Natural killer cell (primary cell): ENCODE data around the gene CERK. TPM values are rescaled to one million over a fixed set of nuclear protein-coding genes. Genes with fewer than 3 reads are reported as not detected.

ENCODE experiments used
- ATAC-seq, 3 donors: fragments of 150-1000 bp in 2 of 3; fragments of 200-7000 bp in 1 of 3; cut with Tn5 transposase; 1 replicate in 1 of 3; 2 replicates in 2 of 3; pipeline ENCODE4 v1.10.0; 2021; ENCODE audit warnings: mild to moderate bottlenecking in 2 of 3, moderate library complexity in 2 of 3
- DNase-seq, 2 donors: peaks; one replicate each; pipeline versions ENCODE4 v3.0.0 to v3.0.0-alpha.2; 2013 to 2021; ENCODE audit warnings: mixed read lengths in 1 of 2
- H3K27ac ChIP-seq: one replicate; pipeline ENCODE4 v1.5.1; 2013; ENCODE audit warnings: mild to moderate bottlenecking, low read length
- H3K27me3 ChIP-seq: one replicate; pipeline ENCODE4 v1.6.1; 2013; ENCODE audit warnings: low read length; ENCODE audit not compliant: control insufficient read depth, insufficient read depth
- H3K36me3 ChIP-seq: one replicate; pipeline ENCODE4 v1.6.1; 2013; ENCODE audit warnings: low read length; ENCODE audit not compliant: control insufficient read depth, insufficient read depth
- H3K4me1 ChIP-seq: one replicate; pipeline ENCODE4 v1.6.1; 2013; ENCODE audit warnings: low read length; ENCODE audit not compliant: control insufficient read depth, insufficient read depth
- H3K4me3 ChIP-seq: one replicate; pipeline ENCODE4 v1.5.1; 2013; ENCODE audit warnings: low read length
- H3K9me3 ChIP-seq: one replicate; pipeline ENCODE4 v1.6.1; 2013; ENCODE audit warnings: low read length; ENCODE audit not compliant: control insufficient read depth, insufficient read depth
- H3K27ac Mint-ChIP-seq, 2 donors: one replicate each; pipeline ENCODE4 v1.8.0; 2022; ENCODE audit warnings: mild to moderate bottlenecking in 2 of 2, mixed read lengths in 2 of 2, moderate library complexity in 1 of 2
- H3K27me3 Mint-ChIP-seq, 2 donors: one replicate each; pipeline ENCODE4 v1.8.0; 2022; ENCODE audit warnings: low read depth in 2 of 2, mixed read lengths in 2 of 2
- H3K36me3 Mint-ChIP-seq: one replicate; pipeline ENCODE4 v1.8.0; 2022; ENCODE audit warnings: mixed read lengths
- H3K4me1 Mint-ChIP-seq, 2 donors: one replicate each; pipeline ENCODE4 v1.8.0; 2022; ENCODE audit warnings: mixed read lengths in 2 of 2
- H3K4me3 Mint-ChIP-seq: one replicate; pipeline ENCODE4 v1.8.0; 2022; ENCODE audit warnings: mild to moderate bottlenecking, moderate library complexity, mixed read lengths
- H3K9me3 Mint-ChIP-seq, 2 donors: one replicate each; pipeline ENCODE4 v1.8.0; 2022; ENCODE audit warnings: mixed read lengths in 2 of 2
- CTCF ChIP-seq: fragments of 200-600 bp; IDR thresholded peaks from one replicate; pipeline ENCODE4 v1.8.0; 2022; ENCODE audit warnings: antibody characterized with exemption
- WGBS: methylation state at CpG from one replicate; pipeline ENCODE4 v1.1.7; 2013; ENCODE audit warnings: missing lambda C conversion rate; ENCODE audit not compliant: insufficient coverage; 5-methylcytosine and 5-hydroxymethylcytosine counted together
- intact Hi-C: fragments of 100-400 bp; cut with micrococcal nuclease; formaldehyde crosslinking; loops from one replicate; pipeline ENCODE4 v1.14.2; 2022
- total RNA-seq, 4 donors: library from RNA; stranded (reverse); fragments of 120-200 nt in 1 of 4; gene quantifications; one replicate each; pipeline versions ENCODE4 v1.2.3 to v1.2.4, GENCODE V29; 2013 to 2022

The CERK gene
- total RNA-seq, 3 donors from 2014 or later (not counting 1 experiment from before 2014, with no cell fraction given): 50.0 to 71.2 (median 55.6) TPM

- Histone ChIP-seq H3K36me3 (no peaks in the 10 kb centered on the region), H3K27ac (peak overlapping the region; percentile 74), H3K9me3 (peaks cover 5% of the 10 kb centered on the region), H3K4me3 (no peak overlapping the region), H3K4me1 (peaks cover 59% of the 10 kb centered on the region), H3K27me3 (no peaks in the 10 kb centered on the region)
- Mint-ChIP-seq H3K36me3 (no peaks in the 10 kb centered on the region), H3K27me3 (no peaks in the 10 kb centered on the region), H3K27ac (peak overlapping the region; percentile 92 to 97), H3K9me3 (no peaks in the 10 kb centered on the region), H3K4me1 (peaks cover 30 to 43% of the 10 kb centered on the region in 2 donors), H3K4me3 (no peak overlapping the region)
- no peak for ATAC-seq
- TF ChIP-seq CTCF: no peak
- intact Hi-C loops: no loop called here
- no peak for DNase-seq
- WGBS: 71% methylated on average over 12 of the region's 12 CpGs
Observed at GRCh38 chr22:46750863-46751443, 12.9 kb upstream of the CERK start.

GRCh38 chr22:46750530-46750800 lies 12.4 kb upstream of the CERK start:
- ATAC-seq (no peak), DNase-seq (no peak)
- intact Hi-C loops: no loop called here
- Mint-ChIP-seq H3K27me3 (no peaks in the 10 kb centered on the region), H3K9me3 (no peaks in the 10 kb centered on the region), H3K36me3 (no peaks in the 10 kb centered on the region), H3K27ac (peak overlapping the region; percentile 92 to 97), H3K4me3 (no peak overlapping the region), H3K4me1 (peaks cover 30 to 43% of the 10 kb centered on the region in 2 donors)
- no peak for TF ChIP-seq CTCF
- Histone ChIP-seq H3K4me3 (no peak overlapping the region), H3K4me1 (peaks cover 59% of the 10 kb centered on the region), H3K9me3 (no peaks in the 10 kb centered on the region), H3K27me3 (no peaks in the 10 kb centered on the region), H3K27ac (peak overlapping the region; percentile 74), H3K36me3 (no peaks in the 10 kb centered on the region)
- WGBS: 92% methylated on average over 5 of the region's 5 CpGs

- no peaks in the 10 kb centered on the region for H3K27me3 ChIP-seq
- H3K4me1 ChIP-seq: peaks cover 57% of the 10 kb centered on the region
- ATAC-seq (no peak), DNase-seq (peak in 1 of 2 donors; percentile 55)
- no peaks in the 10 kb centered on the region for H3K9me3 Mint-ChIP-seq
- H3K9me3 ChIP-seq: no peaks in the 10 kb centered on the region
- H3K36me3 ChIP-seq: no peaks in the 10 kb centered on the region
- peak overlapping the region; percentile 80 for H3K4me3 Mint-ChIP-seq
- H3K27ac ChIP-seq: peak overlapping the region; percentile 74
- peaks cover 30 to 43% of the 10 kb centered on the region in 2 donors for H3K4me1 Mint-ChIP-seq
- WGBS: 65% methylated on average over 13 of the region's 14 CpGs
- no peak overlapping the region for H3K4me3 ChIP-seq
- intact Hi-C loops: no loop called here
- TF ChIP-seq CTCF: no peak
- no peaks in the 10 kb centered on the region for H3K27me3 Mint-ChIP-seq
- H3K27ac Mint-ChIP-seq: peak overlapping the region; percentile 92 to 97
- H3K36me3 Mint-ChIP-seq: no peaks in the 10 kb centered on the region
Observed at GRCh38 chr22:46749682-46750529, 11.9 kb upstream of the CERK start.
